PC-3 (cell line): Measurements from ENCODE around the gene IFT22. TPM values are rescaled to one million over a fixed set of nuclear protein-coding genes. Genes with fewer than 3 reads are reported as not detected.

Source experiments
- ATAC-seq: fragments of 200-7000 bp; cut with Tn5 transposase; 2 replicates; pipeline ENCODE4 v1.9.1; 2020; ENCODE audit warnings: mild to moderate bottlenecking, moderate library complexity
- BruUV-seq: library from RNA; stranded (reverse); fragments of 400-500 nt; replicated peaks from 2 replicates; lab custom pipeline; 2021; lab: Mats Ljungman, UMichigan
- CTCF ChIA-PET: fragments of 300-600 bp; sonication (Branson Sonifier 250); formaldehyde crosslinking; loops from one replicate; lab custom pipeline; 2022; ENCODE audit warnings: antibody characterized with exemption; lab: Charles Lee
- POLR2A ChIA-PET: fragments of 300-600 bp; sonication (Branson Sonifier 250); formaldehyde crosslinking; loops from one replicate; lab custom pipeline; 2022; ENCODE audit warnings: antibody characterized with exemption; ENCODE audit not compliant: unreplicated experiment; lab: Charles Lee
- DNase-seq: peaks from one replicate; pipeline ENCODE4 v3.0.0-alpha.2; 2015
- H2AFZ ChIP-seq: fragments of 300-600 bp; sonication (generic); 2 replicates; pipeline ENCODE4 v1.6.0; 2016; ENCODE audit warnings: antibody characterized with exemption, low read length
- H3F3A ChIP-seq: fragments of 300-600 bp; sonication (generic); one replicate; pipeline ENCODE4 v1.6.0; 2017; ENCODE audit warnings: antibody characterized with exemption, low read length, control low read depth, mild to moderate bottlenecking; ENCODE audit not compliant: unreplicated experiment
- H3K27ac ChIP-seq: fragments of 300-600 bp; sonication (generic); 2 replicates; pipeline ENCODE4 v1.5.1; 2016; ENCODE audit warnings: mild to moderate bottlenecking, low read length
- H3K27me3 ChIP-seq: fragments of 300-600 bp; sonication (generic); 2 replicates; pipeline ENCODE4 v1.6.1; 2016; ENCODE audit warnings: low read length, mixed read lengths
- H3K36me3 ChIP-seq: fragments of 300-600 bp; sonication (generic); 2 replicates; pipeline ENCODE4 v1.6.1; 2016; ENCODE audit warnings: low read depth, mixed run types, low read length, mixed read lengths
- H3K4me1 ChIP-seq: fragments of 300-600 bp; sonication (generic); 2 replicates; pipeline ENCODE4 v1.5.1; 2016; ENCODE audit warnings: low read length; ENCODE audit not compliant: insufficient read depth
- H3K4me2 ChIP-seq: fragments of 300-600 bp; sonication (generic); 2 replicates; pipeline ENCODE4 v1.6.0; 2016; ENCODE audit warnings: low read length
- H3K4me3 ChIP-seq: fragments of 300-600 bp; sonication (generic); 2 replicates; pipeline ENCODE4 v1.5.1; 2016; ENCODE audit warnings: mild to moderate bottlenecking, low read length, mixed read lengths
- H3K79me2 ChIP-seq: fragments of 300-600 bp; sonication (generic); 2 replicates; pipeline ENCODE4 v1.6.1; 2017; ENCODE audit warnings: low read length, mixed read lengths
- H3K9ac ChIP-seq: fragments of 300-600 bp; sonication (generic); 2 replicates; pipeline ENCODE4 v1.6.0; 2016; ENCODE audit warnings: mild to moderate bottlenecking, low read length
- H3K9me2 ChIP-seq: fragments of 300-600 bp; sonication (generic); replicated peaks from 2 replicates; pipeline ENCODE4 v1.6.1; 2016; ENCODE audit warnings: mixed run types, low read length, mixed read lengths
- H3K9me3 ChIP-seq: fragments of 300-600 bp; sonication (generic); 2 replicates; pipeline ENCODE4 v1.6.1; 2016; ENCODE audit warnings: low read length, mixed read lengths
- H4K20me1 ChIP-seq: fragments of 300-600 bp; sonication (generic); 2 replicates; pipeline ENCODE4 v1.6.1; 2016; ENCODE audit warnings: low read length, mixed read lengths
- CTCF ChIP-seq: fragments of 300-600 bp; sonication (generic); conservative IDR thresholded peaks from 2 replicates; pipeline ENCODE4 v1.5.1; 2017; ENCODE audit warnings: antibody characterized with exemption, low read depth, mild to moderate bottlenecking, low read length
- EZH2 ChIP-seq: fragments of 300-600 bp; sonication (generic); IDR thresholded peaks from one replicate; pipeline ENCODE4 v1.6.1; 2017; ENCODE audit warnings: antibody characterized with exemption, mild to moderate bottlenecking, low read length; ENCODE audit not compliant: unreplicated experiment
- EZH2phosphoT487 ChIP-seq: fragments of 300-600 bp; sonication (generic); IDR thresholded peaks from 2 replicates; pipeline ENCODE4 v1.6.1; 2018; ENCODE audit warnings: mild to moderate bottlenecking, antibody characterized with exemption, low read length, borderline replicate concordance
- intact Hi-C: fragments of 100-400 bp; cut with micrococcal nuclease; formaldehyde crosslinking; loops from 2 replicates; pipeline ENCODE4 v1.9.0; 2023
- total RNA-seq: library from RNA; depleted of rRNA; stranded (reverse); fragments of >200 nt; gene quantifications from 2 replicates; pipeline ENCODE4 v1.2.3, GENCODE V29; 2014

Gene IFT22
- total RNA-seq, 1 experiment from 2014 or later, result 32.8 TPM

GRCh38 chr7:101340379-101340778 lies 18.8 kb upstream of the IFT22 start:
- H3K79me2 ChIP-seq, result no peaks in the 10 kb centered on the region
- intact Hi-C loops, result no loop called here
- no peaks in the 10 kb centered on the region for H4K20me1 ChIP-seq
- no peaks in the 10 kb centered on the region for H3K27me3 ChIP-seq
- no peak overlapping the region for H3K9ac ChIP-seq
- BruUV-seq, result no TSS peak
- no peak overlapping the region for H3K4me2 ChIP-seq
- no peaks in the 10 kb centered on the region for H3K9me2 ChIP-seq
- ATAC-seq, result no peak
- H3K27ac ChIP-seq, result no peak overlapping the region
- no peak overlapping the region for H3K4me3 ChIP-seq
- DNase-seq, result no peak
- no peaks in the 10 kb centered on the region for H3K4me1 ChIP-seq
- no peaks in the 10 kb centered on the region for H3K36me3 ChIP-seq
- no peak overlapping the region for H2AFZ ChIP-seq
- H3K9me3 ChIP-seq, result no peaks in the 10 kb centered on the region
- CTCF ChIA-PET, result interaction anchor here (0.6 kb wide), 1 partner anchor 22 kb away, joined by 4 read pairs; the partner anchor contains the start of gene COL26A1
- TF ChIP-seq EZH2 (no peak), CTCF (no peak), EZH2phosphoT487 (no peak)
- POLR2A ChIA-PET, result interaction anchor here (0.5 kb wide), 1 partner anchor 64 kb away, joined by 3 read pairs; no protein-coding TSS in a partner anchor
- H3F3A ChIP-seq, result no peaks in the 10 kb centered on the region

- ATAC-seq, result no peak
- Histone ChIP-seq H3K27ac (no peak overlapping the region), H3K9me2 (no peaks in the 10 kb centered on the region), H3K9me3 (no peaks in the 10 kb centered on the region), H3K4me3 (no peak overlapping the region), H3K4me2 (no peak overlapping the region), H2AFZ (no peak overlapping the region), H3F3A (no peaks in the 10 kb centered on the region), H3K9ac (no peak overlapping the region), H3K27me3 (no peaks in the 10 kb centered on the region), H4K20me1 (no peaks in the 10 kb centered on the region), H3K36me3 (no peaks in the 10 kb centered on the region), H3K4me1 (no peaks in the 10 kb centered on the region), H3K79me2 (no peaks in the 10 kb centered on the region)
- no peak for TF ChIP-seq EZH2
- TF ChIP-seq CTCF, result no peak
- TF ChIP-seq EZH2phosphoT487, result no peak
- no TSS peak for BruUV-seq
- ChIA-PET POLR2A (no interaction called here), CTCF (no interaction called here)
- intact Hi-C loops, result no loop called here
- no peak for DNase-seq
Measured at GRCh38 chr7:101333912-101334311, 12.3 kb upstream of the IFT22 start.

GRCh38 chr7:101332026-101332425 lies 10.4 kb upstream of the IFT22 start:
- no peaks in the 10 kb centered on the region for H3K9me2 ChIP-seq
- POLR2A ChIA-PET, result interaction anchor here (0.5 kb wide), 1 partner anchor 1403 kb away, joined by 3 read pairs; no protein-coding TSS in a partner anchor
- no peak for TF ChIP-seq EZH2phosphoT487

More at GRCh38 chr7:101332026-101332425, 10.4 kb upstream of the IFT22 start:
- no peak overlapping the region for H3K4me2 ChIP-seq
- H4K20me1 ChIP-seq, result no peaks in the 10 kb centered on the region
- BruUV-seq, result no TSS peak
- no peak overlapping the region for H3K4me3 ChIP-seq
- H3F3A ChIP-seq, result no peaks in the 10 kb centered on the region
- ATAC-seq (no peak), DNase-seq (no peak)
- intact Hi-C loops, result no loop called here
- H3K9me3 ChIP-seq, result no peaks in the 10 kb centered on the region
- no peak overlapping the region for H3K9ac ChIP-seq
- H2AFZ ChIP-seq, result no peak overlapping the region
- H3K27ac ChIP-seq, result no peak overlapping the region
- H3K27me3 ChIP-seq, result no peaks in the 10 kb centered on the region
- H3K4me1 ChIP-seq, result no peaks in the 10 kb centered on the region
- H3K79me2 ChIP-seq, result no peaks in the 10 kb centered on the region
- no peaks in the 10 kb centered on the region for H3K36me3 ChIP-seq
- CTCF ChIA-PET, result no interaction called here
